HG03045 (cell line): ENCODE results near the gene LDAH.
"Not testable (repeated sequence)": the region's sequence is repeated elsewhere in the genome, so short reads cannot be mapped to it uniquely, and the experiment has no call there.

Source experiments
- ATAC-seq: cut with Tn5 transposase; IDR thresholded peaks from one replicate; pipeline ENCODE4 v1.9.1; 2021; ENCODE audit warnings: mild to moderate bottlenecking, moderate library complexity; ENCODE audit not compliant: unreplicated experiment

The LDAH gene

GRCh38 chr2:20793944-20794343, 29.0 kb downstream of the LDAH start:
- not testable (repeated sequence) for ATAC-seq

GRCh38 chr2:20781656-20782265, 41.1 kb downstream of the LDAH start:
- ATAC-seq = no peak

GRCh38 chr2:20771299-20771698, 51.6 kb downstream of the LDAH start:
- no peak for ATAC-seq

- ATAC-seq = no peak
Observed at GRCh38 chr2:20766798-20767644, 55.9 kb downstream of the LDAH start.

- no peak for ATAC-seq
Observed at GRCh38 chr2:20766213-20766612, 56.7 kb downstream of the LDAH start.

- no peak for ATAC-seq
Observed at GRCh38 chr2:20762945-20763683, 59.8 kb downstream of the LDAH start.

- no peak for ATAC-seq
Observed at GRCh38 chr2:20759487-20759886, 63.4 kb downstream of the LDAH start.

GRCh38 chr2:20758997-20759396, 63.9 kb downstream of the LDAH start:
- ATAC-seq = peak; percentile 59

- no peak for ATAC-seq
Observed at GRCh38 chr2:20757405-20758090, 65.4 kb downstream of the LDAH start.

GRCh38 chr2:20755132-20755800, 67.6 kb downstream of the LDAH start:
- ATAC-seq = no peak

- ATAC-seq = no peak
Observed at GRCh38 chr2:20752293-20752692, 70.6 kb downstream of the LDAH start.

- no peak for ATAC-seq
Observed at GRCh38 chr2:20747317-20747716, 75.6 kb downstream of the LDAH start.

- ATAC-seq = no peak
Observed at GRCh38 chr2:20745924-20746555, 76.9 kb downstream of the LDAH start.

GRCh38 chr2:20744366-20745335, 78.2 kb downstream of the LDAH start:
- peak; percentile 80 for ATAC-seq

GRCh38 chr2:20738772-20739171, 84.1 kb downstream of the LDAH start:
- ATAC-seq = no peak

GRCh38 chr2:20737505-20737904, 85.4 kb downstream of the LDAH start:
- ATAC-seq = peak; percentile 85

GRCh38 chr2:20728114-20728758, 94.7 kb downstream of the LDAH start:
- ATAC-seq = no peak

GRCh38 chr2:20726913-20727312, 96.0 kb downstream of the LDAH start:
- ATAC-seq = no peak
